ENCODE results near the gene EFHC2. TPM values are rescaled to one million over a fixed set of nuclear protein-coding genes. Genes with fewer than 3 reads are reported as not detected.

EFHC2 gene
- total RNA-seq, 1 experiment from 2014 or later: 1.1 TPM

DNA sequence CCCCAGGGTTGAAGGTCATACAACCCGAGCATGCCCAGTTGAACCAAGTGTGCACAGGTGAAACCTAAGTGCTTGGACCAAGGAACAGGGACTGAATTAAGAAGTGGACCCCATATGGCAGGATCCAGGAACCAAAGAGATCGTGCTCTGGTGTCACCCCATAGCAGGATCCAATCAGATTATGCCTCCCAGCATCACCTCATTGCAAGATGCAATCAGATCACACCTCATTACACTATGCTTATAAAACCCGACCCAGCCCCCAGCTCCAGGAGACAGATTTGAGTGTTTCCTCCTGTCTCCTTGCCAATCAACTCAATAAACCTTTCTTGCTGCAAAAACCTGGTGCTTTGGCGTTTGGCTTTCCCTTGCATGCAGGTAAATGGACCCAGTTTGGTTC, 37.6 kb downstream of the EFHC2 start:
- Histone ChIP-seq H2BK120ac (ENCODE audit: low read depth, low read length, poor library complexity, severe bottlenecking) (no peak overlapping the region), H2BK20ac (ENCODE audit: low read depth, low read length, poor library complexity, severe bottlenecking) (no peak overlapping the region), H2AK5ac (ENCODE audit: insufficient read length, low read length) (no peak overlapping the region), H3K4ac (ENCODE audit: low read depth, low read length) (no peak overlapping the region), H4K20me1 (ENCODE audit: control insufficient read depth, insufficient read depth, insufficient read length) (no peaks in the 10 kb centered on the region), H3T11ph (ENCODE audit: low read length) (no peak overlapping the region), H4K91ac (ENCODE audit: insufficient read length, low read depth, low read length) (no peak overlapping the region), H4K5ac (ENCODE audit: insufficient read length, low read depth, low read length) (no peak overlapping the region), H3K4me1 (ENCODE audit: insufficient read depth, low read length) (no peaks in the 10 kb centered on the region; the same call in 1 of the 2 replicates), H2BK5ac (ENCODE audit: insufficient read length, low read length) (no peak overlapping the region), H2BK12ac (ENCODE audit: insufficient read length, low read depth, low read length) (no peak overlapping the region), H3K9me3 (ENCODE audit: control insufficient read depth, low read depth, low read length) (peaks cover 35% of the 10 kb centered on the region), H3K27ac (ENCODE audit: insufficient read length, low read depth, low read length) (no peak overlapping the region), H2AFZ (ENCODE audit: low read length) (no peak overlapping the region), H3K18ac (ENCODE audit: insufficient read length, low read depth, low read length) (no peak overlapping the region), H3K14ac (ENCODE audit: insufficient read depth, low read length) (no peak overlapping the region), H2BK15ac (ENCODE audit: low read depth, low read length) (no peak overlapping the region), H3K27me3 (ENCODE audit: insufficient read depth, low read length) (no peaks in the 10 kb centered on the region), H3K79me2 (ENCODE audit: insufficient read depth, low read length) (no peaks in the 10 kb centered on the region), H3K23ac (ENCODE audit: insufficient read length, low read depth, low read length) (no peak overlapping the region), H3K79me1 (ENCODE audit: insufficient read depth, low read depth, low read length, poor library complexity, severe bottlenecking) (no peaks in the 10 kb centered on the region), H3K4me2 (ENCODE audit: insufficient read depth, insufficient read length, low read length) (no peak overlapping the region), H3K9ac (ENCODE audit: extremely low read depth, insufficient read length, low read length) (no peak overlapping the region), H3K23me2 (ENCODE audit: insufficient read length, low read depth, low read length, poor library complexity, severe bottlenecking) (no peaks in the 10 kb centered on the region), H4K8ac (replicated peaks; ENCODE audit: insufficient read length, low read depth, low read length) (no peak overlapping the region), H3K56ac (ENCODE audit: insufficient read length, low read depth, low read length) (no peak overlapping the region)
- no peaks in the 10 kb centered on the region; the same call in 1 of the 2 replicates for H3K27me3 Mint-ChIP-seq (ENCODE audit: low read depth)
- H3K4me3 Mint-ChIP-seq: no peak overlapping the region
- H3K9me3 Mint-ChIP-seq: peaks cover 62 to 66% of the 10 kb centered on the region in 2 experiments
- TF ChIP-seq CTCF (conservative IDR thresholded peaks at IDR 0.05): no peak
- no CpG with 5 or more reads among the region's 4 CpGs for WGBS (ENCODE audit: extremely low coverage, insufficient read length, low lambda C conversion rate)
- H3K27ac Mint-ChIP-seq: no peak overlapping the region
- DNase-seq: no peak
- peaks cover 2 to 7% of the 10 kb centered on the region in 2 experiments; a peak in 2 of 4 replicates for H3K4me1 Mint-ChIP-seq
- peaks cover 0 to 2% (median 0%) of the 10 kb centered on the region in 3 experiments; a peak in 3 of 7 replicates for H3K36me3 Mint-ChIP-seq (ENCODE audit: insufficient read depth in 1 of 3, low read depth in 3 of 3)
